Trophoblast cell (in vitro differentiated cells and primary cell): ENCODE measurements around the gene SUSD4.
"Not testable (repeated sequence)": the region's sequence is repeated elsewhere in the genome, so short reads cannot be mapped to it uniquely, and the experiment has no call there.

Experiments used
- DNase-seq, 2 donors: peaks; one replicate each; pipeline ENCODE4 v3.0.0-alpha.2; 2016
- H2AFZ ChIP-seq: 2 replicates; pipeline ENCODE4 v1.6.1; 2013; ENCODE audit warnings: low read length, moderate library complexity, mild to moderate bottlenecking; ENCODE audit not compliant: insufficient read depth, poor library complexity
- H2AK5ac ChIP-seq: 2 replicates; pipeline ENCODE4 v1.6.1; 2013; ENCODE audit warnings: mild to moderate bottlenecking, low read length
- H2BK120ac ChIP-seq: 2 replicates; pipeline ENCODE4 v1.6.1; 2013; ENCODE audit warnings: low read length, mild to moderate bottlenecking, moderate library complexity; ENCODE audit not compliant: insufficient read depth, poor library complexity
- H2BK12ac ChIP-seq: 2 replicates; pipeline ENCODE4 v1.6.1; 2013; ENCODE audit warnings: mild to moderate bottlenecking, low read length, moderate library complexity
- H2BK5ac ChIP-seq: 2 replicates; pipeline ENCODE4 v1.6.1; 2013; ENCODE audit warnings: low read length, low read depth, moderate library complexity, mild to moderate bottlenecking; ENCODE audit not compliant: poor library complexity
- H3K14ac ChIP-seq: 2 replicates; pipeline ENCODE4 v1.6.1; 2013; ENCODE audit warnings: mild to moderate bottlenecking, low read length
- H3K18ac ChIP-seq: 2 replicates; pipeline ENCODE4 v1.6.1; 2013; ENCODE audit warnings: mild to moderate bottlenecking, low read length
- H3K23ac ChIP-seq: 2 replicates; pipeline ENCODE4 v1.6.1; 2013; ENCODE audit warnings: low read length
- H3K27ac ChIP-seq: 2 replicates; pipeline ENCODE4 v1.5.1; 2013; ENCODE audit warnings: low read depth, mild to moderate bottlenecking, inconsistent platforms, low read length, moderate library complexity
- H3K27me3 ChIP-seq: 2 replicates; pipeline ENCODE4 v1.6.1; 2013; ENCODE audit warnings: inconsistent platforms, mild to moderate bottlenecking, low read length, moderate library complexity; ENCODE audit not compliant: insufficient read depth
- H3K36me3 ChIP-seq, 2 experiments: 1 replicate in 1 of 2; 2 replicates in 1 of 2; pipeline ENCODE4 v1.6.1; 2013; ENCODE audit warnings: low read length in 2 of 2, mild to moderate bottlenecking in 2 of 2, moderate library complexity in 1 of 2; ENCODE audit not compliant: insufficient read depth in 2 of 2, control insufficient read depth in 1 of 2
- H3K4ac ChIP-seq: 2 replicates; pipeline ENCODE4 v1.6.1; 2013; ENCODE audit warnings: low read depth, mild to moderate bottlenecking, low read length, moderate library complexity
- H3K4me1 ChIP-seq, 2 experiments: 1 replicate in 1 of 2; 2 replicates in 1 of 2; pipeline ENCODE4 v1.6.1; 2013; ENCODE audit warnings: low read length in 2 of 2, mild to moderate bottlenecking in 2 of 2, moderate library complexity in 1 of 2; ENCODE audit not compliant: insufficient read depth in 2 of 2, control insufficient read depth in 1 of 2
- H3K4me2 ChIP-seq: 2 replicates; pipeline ENCODE4 v1.6.1; 2013; ENCODE audit warnings: inconsistent platforms, mild to moderate bottlenecking, low read length, moderate library complexity
- H3K4me3 ChIP-seq: 2 replicates; pipeline ENCODE4 v1.5.1; 2013; ENCODE audit warnings: mild to moderate bottlenecking, low read depth, low read length, inconsistent platforms
- H3K79me1 ChIP-seq: one replicate; pipeline ENCODE4 v1.6.1; 2013; ENCODE audit warnings: low read length
- H3K79me2 ChIP-seq: 2 replicates; pipeline ENCODE4 v1.6.1; 2013; ENCODE audit warnings: low read length, mild to moderate bottlenecking; ENCODE audit not compliant: control insufficient read depth, insufficient read depth, poor library complexity
- H3K9ac ChIP-seq: 2 replicates; pipeline ENCODE4 v1.6.1; 2013; ENCODE audit warnings: mild to moderate bottlenecking, low read length
- H3K9me3 ChIP-seq: 2 replicates; pipeline ENCODE4 v1.6.1; 2013; ENCODE audit warnings: low read depth, mild to moderate bottlenecking, control low read depth, inconsistent platforms, low read length; ENCODE audit not compliant: insufficient read depth
- H4K12ac ChIP-seq: 2 replicates; pipeline ENCODE4 v1.6.1; 2013; ENCODE audit warnings: low read depth, mild to moderate bottlenecking, low read length, moderate library complexity
- H4K8ac ChIP-seq: 2 replicates; pipeline ENCODE4 v1.6.1; 2013; ENCODE audit warnings: low read depth, mild to moderate bottlenecking, low read length, moderate library complexity
- H4K91ac ChIP-seq: one replicate; pipeline ENCODE4 v1.6.1; 2013; ENCODE audit warnings: low read depth, mild to moderate bottlenecking, low read length, moderate library complexity
- WGBS: extraction: QIAGEN DNeasy Blood & Tissue Kit; methylation state at CpG from one replicate; pipeline ENCODE4 v1.1.7; 2013; ENCODE audit warnings: missing lambda C conversion rate; ENCODE audit not compliant: insufficient read length, insufficient coverage; ENCODE audit errors: extremely low coverage; 5-methylcytosine and 5-hydroxymethylcytosine counted together

Gene SUSD4

GRCh38 chr1:223283697-223284096, 80.3 kb downstream of the SUSD4 start:
- not testable (repeated sequence) for H3K9me3 ChIP-seq, H3K14ac ChIP-seq, H3K4me2 ChIP-seq, H4K12ac ChIP-seq, H3K79me1 ChIP-seq, H2AK5ac ChIP-seq, DNase-seq, H2BK120ac ChIP-seq, H3K27me3 ChIP-seq, H2AFZ ChIP-seq, H3K9ac ChIP-seq, H3K4me1 ChIP-seq, H3K79me2 ChIP-seq, H3K36me3 ChIP-seq, H3K4me3 ChIP-seq, H3K27ac ChIP-seq, H4K8ac ChIP-seq, H3K23ac ChIP-seq, H2BK12ac ChIP-seq, H3K4ac ChIP-seq, H2BK5ac ChIP-seq, H4K91ac ChIP-seq, H3K18ac ChIP-seq
- WGBS: no CpG with 5 or more reads among the region's 3 CpGs

DNA sequence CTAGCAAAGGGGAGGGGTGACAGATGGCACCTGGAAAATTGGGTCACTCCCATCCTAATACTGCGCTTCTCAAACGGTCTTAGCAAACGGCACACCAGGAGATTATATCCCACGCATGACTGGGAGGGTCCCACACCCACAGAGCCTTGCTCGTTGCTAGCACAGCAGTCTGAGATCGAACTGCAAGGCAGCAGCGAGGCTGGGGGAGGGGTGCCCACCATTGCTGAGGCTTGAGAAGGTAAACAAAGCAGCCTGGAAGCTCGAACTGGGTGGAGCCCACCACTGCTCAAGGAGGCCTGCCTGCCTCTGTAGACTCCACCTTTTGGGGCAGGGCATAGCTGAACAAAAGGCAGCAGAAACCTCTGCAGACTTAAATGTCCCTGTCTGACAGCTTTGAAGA, 85.7 kb downstream of the SUSD4 start:
- not testable (repeated sequence) for H3K27ac ChIP-seq, H3K14ac ChIP-seq, H2AFZ ChIP-seq, H4K91ac ChIP-seq, H3K23ac ChIP-seq, H3K4me1 ChIP-seq, H3K9ac ChIP-seq, H3K27me3 ChIP-seq, H3K4ac ChIP-seq, DNase-seq, H2BK120ac ChIP-seq, H4K12ac ChIP-seq, H3K18ac ChIP-seq, H2BK5ac ChIP-seq, H3K36me3 ChIP-seq, H4K8ac ChIP-seq, H2BK12ac ChIP-seq, H3K9me3 ChIP-seq, H3K79me2 ChIP-seq, H2AK5ac ChIP-seq, H3K4me2 ChIP-seq, H3K79me1 ChIP-seq, H3K4me3 ChIP-seq
- WGBS: no CpG with 5 or more reads among the region's 8 CpGs

DNA sequence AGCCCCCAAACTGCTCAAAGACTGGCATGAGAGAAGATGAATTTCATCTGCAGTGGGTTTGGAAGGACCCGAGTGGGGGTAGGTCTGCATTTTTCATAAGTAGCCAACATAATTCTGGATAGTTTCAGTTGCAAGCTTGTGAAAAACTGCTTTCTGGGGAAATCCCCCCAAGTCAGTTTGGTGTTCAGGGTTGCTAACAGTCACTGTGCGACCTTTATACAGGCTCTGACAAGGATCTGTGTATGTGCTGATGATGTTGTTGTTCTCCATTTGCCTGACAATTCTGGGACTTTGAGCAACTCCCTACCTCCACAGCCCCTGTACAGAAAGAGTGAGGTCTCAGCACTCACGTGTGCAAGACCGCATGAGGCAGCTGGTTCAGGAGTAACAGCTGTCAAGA, 87.9 kb downstream of the SUSD4 start:
- Histone ChIP-seq H2BK12ac (no peak overlapping the region), H4K91ac (no peak overlapping the region), H3K9ac (peak overlapping the region; percentile 60), H2BK120ac (no peak overlapping the region), H4K8ac (no peak overlapping the region), H3K4me3 (no peak overlapping the region), H3K9me3 (peaks cover 4% of the 10 kb centered on the region), H2AFZ (no peak overlapping the region), H4K12ac (no peak overlapping the region), H3K27ac (no peak overlapping the region), H3K18ac (no peak overlapping the region), H3K23ac (no peak overlapping the region), H3K79me2 (no peaks in the 10 kb centered on the region), H3K27me3 (no peaks in the 10 kb centered on the region), H3K4ac (no peak overlapping the region), H3K4me1 (peaks cover 0 to 3% of the 10 kb centered on the region in 2 experiments), H3K4me2 (no peak overlapping the region), H2BK5ac (no peak overlapping the region), H3K36me3 (no peaks in the 10 kb centered on the region), H3K14ac (no peak overlapping the region), H3K79me1 (no peaks in the 10 kb centered on the region), H2AK5ac (no peak overlapping the region)
- DNase-seq: no peak
- no CpG with 5 or more reads among the region's 4 CpGs for WGBS

GRCh38 chr1:223273511-223273910, 90.5 kb downstream of the SUSD4 start:
- no peak overlapping the region for H4K91ac ChIP-seq
- peaks cover 2% of the 10 kb centered on the region for H3K9me3 ChIP-seq
- H2BK12ac ChIP-seq: no peak overlapping the region
- no peak overlapping the region for H2AFZ ChIP-seq
- H3K79me1 ChIP-seq: no peaks in the 10 kb centered on the region
- no peak overlapping the region for H3K4me3 ChIP-seq
- H3K27ac ChIP-seq: no peak overlapping the region
- H3K23ac ChIP-seq: peak overlapping the region; percentile 66
- no peak overlapping the region for H3K4me2 ChIP-seq
- no peak overlapping the region for H3K4ac ChIP-seq
- H3K79me2 ChIP-seq: no peaks in the 10 kb centered on the region
- no peak overlapping the region for H3K18ac ChIP-seq
- WGBS: no CpG with 5 or more reads among the region's 5 CpGs
- H2BK120ac ChIP-seq: no peak overlapping the region
- no peak overlapping the region for H4K8ac ChIP-seq
- H3K27me3 ChIP-seq: no peaks in the 10 kb centered on the region
- H3K9ac ChIP-seq: no peak overlapping the region
- H3K14ac ChIP-seq: no peak overlapping the region
- no peak overlapping the region for H2BK5ac ChIP-seq
- no peak for DNase-seq
- no peak overlapping the region for H2AK5ac ChIP-seq
- H3K4me1 ChIP-seq: peaks cover 0 to 3% of the 10 kb centered on the region in 2 experiments
- no peaks in the 10 kb centered on the region for H3K36me3 ChIP-seq
- no peak overlapping the region for H4K12ac ChIP-seq
